NT2/D1 (cell line): Measurements from ENCODE around the gene CAMTA1.

Experiments
- YY1 ChIP-seq: IDR thresholded peaks from 2 replicates; pipeline ENCODE4 v1.6.1; 2011; ENCODE audit not compliant: insufficient read length, insufficient read depth
- ZNF274 ChIP-seq: IDR thresholded peaks from 2 replicates; pipeline ENCODE4 v1.6.1; 2011; ENCODE audit warnings: mild to moderate bottlenecking, low read depth, low read length

DNA sequence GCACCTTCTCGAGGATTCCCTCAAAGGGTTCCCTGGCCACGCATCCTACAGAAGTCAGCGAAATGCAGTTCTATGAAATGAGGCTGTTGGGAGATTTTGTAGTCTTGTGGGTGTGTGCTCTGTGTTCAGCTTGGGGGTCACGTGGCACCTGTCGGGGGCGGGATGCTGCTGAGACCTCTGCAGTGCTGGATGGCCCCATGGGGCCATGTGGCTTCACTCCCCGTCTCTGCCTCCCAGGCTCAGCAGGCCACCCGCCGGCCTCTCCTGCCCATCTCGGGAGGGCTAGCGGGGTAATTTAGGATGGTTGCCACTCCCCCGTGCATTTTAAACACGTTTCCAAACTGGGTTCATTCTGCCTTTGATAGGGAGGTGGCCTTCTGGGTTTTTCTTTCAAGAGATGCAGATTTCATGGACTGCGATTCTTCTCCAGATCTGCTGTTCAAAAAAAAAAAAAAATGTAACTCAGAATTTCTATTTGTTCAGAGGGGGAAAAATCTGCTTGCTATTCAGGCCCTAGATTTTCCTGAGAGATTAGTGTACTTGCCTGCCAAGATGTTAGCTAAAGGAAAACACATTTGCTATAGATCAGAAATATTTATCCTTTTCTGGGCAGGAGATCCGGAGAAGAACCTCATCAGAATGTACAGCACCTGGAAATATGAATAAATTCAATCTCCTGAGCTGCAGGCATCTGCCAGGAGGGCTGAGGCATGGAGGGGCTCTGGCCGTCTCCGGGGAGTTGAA, 708.6 kb downstream of the CAMTA1 start:
- TF ChIP-seq YY1, result no peak
- TF ChIP-seq ZNF274, result no peak
